HL-60/S4 treated with phorbol 12-myristate 13-acetate at 8.2 ng/mL for 4 days and 3 days (cell line): ENCODE measurements around the gene MAN1C1.
"Not testable (repeated sequence)": the region's sequence is repeated elsewhere in the genome, so short reads cannot be mapped to it uniquely, and the experiment has no call there.

ENCODE experiments used
- in situ Hi-C: fragments of 300-500 bp; cut with MboI; formaldehyde crosslinking; loops from 2 replicates; pipeline ENCODE4 v1.15.0; 2022; ENCODE audit warnings: low sequenced_read_pairs

Gene MAN1C1

GRCh38 chr1:25631750-25632485 is 15.3 kb downstream of the MAN1C1 start:
- in situ Hi-C loops: no loop called here

- in situ Hi-C loops: no loop called here
These were observed 17.5 kb downstream of the MAN1C1 start for GRCh38 chr1:25634066-25634465.

- in situ Hi-C loops: no loop called here
These were observed 18.3 kb downstream of the MAN1C1 start for GRCh38 chr1:25634896-25635295.

DNA sequence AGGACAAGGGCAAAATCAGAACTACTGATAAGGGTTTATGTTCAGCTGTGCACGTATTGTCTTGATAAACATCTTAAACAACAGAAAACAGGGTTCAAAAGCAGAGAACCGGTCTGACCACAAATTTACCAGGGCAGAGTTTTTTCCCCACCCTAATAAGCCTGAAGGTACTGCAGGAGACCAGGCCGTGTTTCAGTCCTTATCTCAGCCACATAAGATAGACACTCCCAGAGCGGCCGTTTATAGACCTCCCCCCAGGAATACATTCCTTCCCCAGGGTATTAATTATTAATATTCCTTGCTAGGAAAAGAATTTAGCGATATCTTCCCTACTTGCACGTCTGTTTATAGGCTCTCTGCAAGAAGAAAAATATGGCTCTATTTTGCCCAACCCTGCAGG is 19.6 kb downstream of the MAN1C1 start:
- in situ Hi-C loops: not testable (repeated sequence)

DNA sequence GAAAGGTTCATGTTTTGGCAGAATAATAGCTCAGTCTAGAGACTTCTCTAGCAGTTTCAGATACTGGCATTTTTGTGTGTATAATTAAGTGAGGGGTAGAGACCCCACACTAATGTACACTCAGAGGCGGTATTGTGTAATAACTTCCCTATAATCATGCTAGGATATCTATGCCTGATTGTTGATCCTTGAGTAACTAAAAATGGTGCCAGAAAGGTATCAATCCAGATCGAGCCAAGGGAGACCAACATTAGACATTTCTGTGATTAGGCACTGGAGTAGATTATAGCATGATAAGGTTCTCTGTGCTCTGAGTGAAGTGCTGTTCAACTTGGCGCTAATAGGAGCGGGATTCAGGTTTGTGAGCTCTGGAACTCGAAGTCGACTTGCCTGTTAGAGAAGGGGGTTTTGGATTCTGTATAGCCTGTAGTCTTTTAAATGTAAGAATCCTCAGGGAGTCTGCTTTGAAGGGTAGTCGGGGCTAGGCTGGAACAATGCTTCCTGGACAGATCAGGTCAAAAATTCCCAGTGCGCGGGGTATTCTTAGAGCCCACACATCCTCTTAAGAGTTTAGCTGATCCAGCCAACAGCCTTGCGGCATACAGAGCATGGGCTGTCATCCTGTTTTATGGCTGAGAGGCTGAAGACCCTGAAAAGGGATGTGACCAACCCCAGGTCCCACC is 24.2 kb downstream of the MAN1C1 start:
- in situ Hi-C loops: no loop called here

- in situ Hi-C loops: no loop called here
These were observed 24.7 kb downstream of the MAN1C1 start for GRCh38 chr1:25641329-25641725.

DNA sequence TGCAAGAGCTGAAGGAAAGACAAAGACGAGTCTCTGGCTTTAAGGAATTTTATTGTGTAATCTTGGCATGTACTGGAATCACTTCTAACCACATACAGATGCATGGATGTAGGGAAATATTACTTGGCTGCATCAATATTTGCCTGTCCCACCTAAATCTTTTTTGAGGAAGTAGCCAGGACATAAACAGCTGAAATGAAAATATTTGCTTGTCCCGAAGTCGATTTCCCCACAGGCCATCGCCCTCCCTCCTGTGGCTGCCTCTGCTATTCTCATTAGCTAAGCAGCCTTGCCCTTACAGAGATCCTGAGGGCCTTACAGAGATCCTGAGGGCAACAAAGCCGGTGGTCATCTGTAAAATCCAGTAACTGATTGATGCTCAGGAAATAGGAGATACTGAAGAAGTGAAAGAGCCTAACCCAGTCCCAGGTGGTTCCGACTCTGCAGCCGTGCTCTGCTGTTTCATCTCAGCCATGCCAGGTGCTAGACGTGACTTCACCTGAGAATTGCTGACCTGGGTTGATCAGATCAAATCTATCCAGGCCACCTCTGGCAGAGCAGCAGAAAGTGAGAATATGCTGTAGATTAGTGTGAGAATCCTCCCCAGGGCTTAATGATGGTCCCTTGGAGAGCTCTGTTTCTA is 25.5 kb downstream of the MAN1C1 start:
- in situ Hi-C loops: no loop called here

DNA sequence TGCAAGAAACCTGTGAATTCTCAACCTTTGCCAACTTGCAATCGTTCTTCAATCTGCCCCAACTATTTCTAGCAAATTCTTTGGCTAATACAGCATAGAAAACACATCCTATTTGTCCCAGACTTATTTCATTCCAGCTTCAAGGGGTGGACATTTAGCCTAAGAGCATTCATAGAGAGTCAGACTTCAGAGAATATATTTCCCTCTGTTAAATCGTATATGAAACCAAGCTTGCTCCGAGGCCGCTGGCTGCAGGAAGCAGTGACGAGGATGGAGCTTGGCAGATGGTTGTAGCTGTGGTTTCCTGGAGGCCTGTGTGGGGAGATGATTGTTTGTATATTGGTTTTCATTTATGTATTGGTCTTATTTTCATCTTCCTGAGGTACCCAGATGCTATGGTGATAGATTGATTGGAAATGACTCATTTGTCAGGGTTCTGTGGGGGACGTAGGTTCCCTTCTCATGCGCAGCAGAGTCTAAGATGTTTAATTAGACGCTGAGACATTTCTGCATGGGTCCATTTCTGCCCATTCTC is 26.1 kb downstream of the MAN1C1 start:
- in situ Hi-C loops: no loop called here

DNA sequence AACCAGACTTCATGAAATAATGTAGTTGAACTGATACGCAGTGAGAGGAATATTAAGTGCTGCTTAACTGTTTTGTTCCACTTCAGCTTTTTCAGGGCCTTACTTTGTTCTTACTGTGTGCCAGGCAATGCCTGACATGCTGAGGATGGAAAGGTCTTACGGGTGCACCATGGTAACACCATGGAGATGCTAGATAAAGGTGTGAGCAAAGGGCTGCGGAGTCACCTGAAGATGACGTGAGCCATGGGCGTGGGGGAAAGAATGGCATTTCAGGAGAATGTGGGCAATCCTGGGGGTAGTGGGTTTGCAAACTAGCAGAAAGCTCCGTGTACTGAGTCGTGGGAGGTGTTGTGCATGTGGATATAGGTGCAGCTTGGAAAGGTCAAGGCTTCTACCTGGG is 27.3 kb downstream of the MAN1C1 start:
- in situ Hi-C loops: no loop called here

GRCh38 chr1:25644962-25645361 is 28.4 kb downstream of the MAN1C1 start:
- in situ Hi-C loops: no loop called here

DNA sequence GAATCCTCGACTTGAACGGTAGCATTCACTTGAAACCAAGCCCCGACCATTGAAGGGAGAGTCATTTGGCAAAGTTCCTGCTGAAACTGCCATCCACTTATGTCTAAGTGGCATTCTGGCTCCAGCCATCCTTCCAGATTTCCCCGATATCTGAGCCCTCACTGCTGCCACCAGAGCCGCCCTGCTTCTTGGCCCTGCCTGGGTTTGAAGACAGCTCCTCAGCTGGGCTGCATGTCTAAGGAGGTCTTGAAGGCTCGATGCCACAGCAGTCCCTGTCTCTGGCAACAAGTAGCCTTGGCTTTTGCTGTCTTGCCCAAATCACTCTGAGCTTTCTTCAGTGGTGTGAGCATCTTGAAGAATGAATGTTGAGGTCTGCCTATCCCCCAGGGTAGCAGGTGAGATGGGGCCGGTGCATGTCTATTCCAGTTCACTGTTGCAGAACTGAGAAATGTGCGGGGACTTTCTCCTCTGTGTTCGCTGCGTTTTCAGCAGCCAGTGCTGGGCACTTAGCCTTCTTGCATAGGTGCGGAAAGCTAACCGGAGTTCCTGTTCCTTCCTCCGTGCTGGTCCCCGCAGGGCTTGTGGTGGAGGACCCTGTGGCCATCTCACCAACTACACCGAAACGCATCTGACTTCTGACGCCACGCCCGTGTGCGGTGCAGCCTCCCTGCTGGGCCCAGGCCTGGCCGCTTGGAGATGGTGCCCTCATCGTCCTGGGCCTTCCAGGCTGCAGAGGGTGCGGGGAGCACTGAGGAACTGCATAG is 29.2 kb downstream of the MAN1C1 start:
- in situ Hi-C loops: no loop called here

- in situ Hi-C loops: no loop called here
These were observed 30.5 kb downstream of the MAN1C1 start for GRCh38 chr1:25647106-25647505.

GRCh38 chr1:25647863-25648262 is 31.3 kb downstream of the MAN1C1 start:
- in situ Hi-C loops: no loop called here

- in situ Hi-C loops: no loop called here
These were observed 32.3 kb downstream of the MAN1C1 start for GRCh38 chr1:25648681-25649440.

GRCh38 chr1:25649505-25650288 is 33.1 kb downstream of the MAN1C1 start:
- in situ Hi-C loops: no loop called here

DNA sequence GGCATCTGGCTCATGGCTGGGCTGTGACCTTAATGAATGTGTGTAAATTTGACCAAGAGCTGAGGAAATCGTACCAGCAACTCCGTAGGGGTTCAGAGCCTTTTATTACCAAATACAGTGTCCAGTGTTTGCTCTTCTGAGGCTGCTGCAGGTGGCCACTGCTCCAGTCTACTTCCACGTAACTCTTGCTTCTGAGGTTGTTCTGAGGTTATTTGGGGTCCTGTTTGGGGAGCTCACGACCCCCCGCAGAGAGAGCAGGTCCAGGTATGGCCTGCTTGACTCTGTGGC is 33.6 kb downstream of the MAN1C1 start:
- in situ Hi-C loops: no loop called here

DNA sequence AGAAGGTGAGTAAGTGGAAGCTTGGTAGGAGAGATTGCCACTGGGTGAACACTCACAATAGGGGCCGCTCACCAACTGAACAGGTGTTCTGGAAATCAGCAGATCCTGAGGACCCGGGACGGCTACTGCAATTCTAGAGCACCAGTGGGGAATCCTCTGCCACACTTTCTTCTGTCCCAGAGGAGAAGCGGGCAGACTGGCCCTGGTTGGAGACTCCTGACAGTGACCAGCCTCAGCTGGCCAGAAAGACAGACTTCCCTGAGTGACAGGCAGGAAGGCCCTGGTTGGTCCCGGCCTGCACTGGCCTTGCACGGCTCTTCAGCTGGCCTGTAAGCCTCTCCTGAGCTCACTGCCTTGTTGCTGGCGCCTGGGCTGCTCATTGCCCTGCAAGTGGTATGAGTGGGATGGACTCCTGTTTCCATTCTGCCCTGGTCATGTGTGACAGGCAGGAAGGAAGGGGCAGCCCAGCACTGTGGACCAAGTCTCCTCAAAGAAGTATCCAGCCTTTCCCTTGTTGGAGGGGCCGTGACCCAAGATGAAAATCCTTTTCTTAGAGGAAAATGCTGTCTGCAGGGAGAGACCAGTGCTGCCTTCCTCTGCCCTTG is 34.5 kb downstream of the MAN1C1 start:
- in situ Hi-C loops: no loop called here

DNA sequence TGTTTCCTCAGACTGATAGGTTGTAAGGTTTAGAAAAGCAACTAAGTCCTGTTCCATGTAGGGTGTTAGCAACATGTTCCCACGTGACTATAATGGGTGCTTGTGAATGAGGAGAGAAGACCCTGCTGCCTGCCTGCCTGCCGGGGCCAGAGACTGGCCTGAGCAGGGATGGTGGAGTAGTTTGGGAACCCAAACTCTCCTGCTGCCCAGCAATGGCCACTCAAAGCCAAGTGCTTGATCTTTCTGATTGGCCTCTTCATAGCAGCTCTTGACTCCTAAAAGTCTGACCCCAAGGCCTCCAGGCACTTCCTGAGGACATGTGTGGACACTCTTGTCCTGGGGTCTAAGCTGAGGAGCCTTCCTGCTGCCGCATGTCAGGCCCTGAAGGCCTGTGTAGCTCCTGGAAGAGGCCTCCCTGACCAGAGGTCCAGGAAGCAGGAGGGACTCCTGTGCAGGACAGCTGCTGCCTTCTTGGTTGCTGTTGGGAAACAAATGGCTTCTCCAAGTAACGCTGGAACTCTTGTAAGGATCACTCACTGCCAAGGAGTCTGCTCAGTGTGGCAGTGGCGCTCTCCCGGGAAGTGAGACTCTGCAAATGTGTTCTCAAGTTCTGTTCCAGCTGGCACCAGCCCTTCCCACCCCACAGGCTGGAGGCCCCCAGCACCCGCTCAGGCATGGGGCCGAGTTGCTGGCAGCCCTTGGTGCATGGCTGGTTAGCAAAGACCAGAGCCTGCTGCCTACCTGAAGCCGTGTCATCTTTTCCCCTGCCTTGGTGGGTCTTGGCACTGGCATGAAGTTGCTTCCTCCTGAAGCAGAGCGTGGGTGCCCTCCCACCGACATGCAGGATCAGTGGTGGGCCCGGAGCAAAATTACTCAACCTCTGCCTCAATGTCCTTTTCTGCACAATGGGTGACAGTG is 35.5 kb downstream of the MAN1C1 start:
- in situ Hi-C loops: no loop called here
